B cell (primary cell): ENCODE results near the gene ZNF630. TPM values are rescaled to one million over a fixed set of nuclear protein-coding genes. Genes with fewer than 3 reads are reported as not detected.

ENCODE experiments used
- ATAC-seq: fragments of 200-7000 bp; cut with Tn5 transposase; one replicate; pipeline ENCODE4 v1.10.0; 2021; ENCODE audit warnings: low read depth, mild to moderate bottlenecking, moderate number of reproducible peaks, moderate library complexity
- CTCF ChIA-PET: fragments of 350-600 bp; sonication (Branson Sonifier 250); formaldehyde crosslinking; loops from one replicate; lab custom pipeline; 2021; ENCODE audit warnings: antibody characterized with exemption, inconsistent platforms; lab: Charles Lee
- POLR2A ChIA-PET: fragments of 350-600 bp; sonication (Branson Sonifier 250); formaldehyde crosslinking; loops from one replicate; lab custom pipeline; 2021; ENCODE audit warnings: antibody characterized with exemption; lab: Charles Lee
- DNase-seq: peaks from one replicate; pipeline ENCODE4 v3.0.0; 2013
- H2AFZ ChIP-seq: 2 replicates; pipeline ENCODE4 v1.6.1; 2012; ENCODE audit warnings: mild to moderate bottlenecking, low read depth, low read length; ENCODE audit not compliant: insufficient read depth, poor library complexity, severe bottlenecking
- H3K27ac ChIP-seq, 2 donors: 1 replicate in 1 of 2; 2 replicates in 1 of 2; pipeline ENCODE4 v1.5.1; 2012 to 2013; ENCODE audit warnings: low read length in 2 of 2, mild to moderate bottlenecking in 2 of 2, moderate library complexity in 1 of 2
- H3K27me3 ChIP-seq, 4 experiments: fragments of 200-600 bp in 1 of 4; sonication (generic) in 1 of 4; replicated peaks in 1 of 4; 1 replicate in 2 of 4; 2 replicates in 2 of 4; pipeline versions ENCODE4 v1.6.1 to v1.7.0; 2013 to 2016; ENCODE audit warnings: low read length in 3 of 4, mild to moderate bottlenecking in 2 of 4, mixed read lengths in 1 of 4, moderate library complexity in 1 of 4; ENCODE audit not compliant: insufficient read depth in 4 of 4, control insufficient read depth in 3 of 4; ENCODE audit errors: control extremely low read depth in 1 of 4
- H3K36me3 ChIP-seq, 2 experiments: replicated peaks in 1 of 2; 1 replicate in 1 of 2; 2 replicates in 1 of 2; pipeline versions ENCODE4 v1.6.1 to v1.7.1; 2013; ENCODE audit warnings: low read length in 1 of 2; ENCODE audit not compliant: insufficient read depth in 2 of 2, control insufficient read depth in 1 of 2; ENCODE audit errors: control extremely low read depth in 1 of 2, extremely low read depth in 1 of 2
- H3K4me1 ChIP-seq, 2 donors: fragments of 200-600 bp in 1 of 2; sonication (generic) in 1 of 2; 1 replicate in 1 of 2; 2 replicates in 1 of 2; pipeline versions ENCODE4 v1.5.1 to v1.6.1; 2013 to 2017; ENCODE audit warnings: low read length in 2 of 2; ENCODE audit not compliant: control insufficient read depth in 2 of 2, insufficient read depth in 2 of 2
- H3K4me2 ChIP-seq: replicated peaks from 2 replicates; pipeline ENCODE3; 2012; ENCODE audit warnings: mild to moderate bottlenecking, low read depth, low read length; ENCODE audit not compliant: poor library complexity, severe bottlenecking
- H3K4me3 ChIP-seq, 5 experiments: fragments of 200-600 bp in 1 of 5; sonication (generic) in 1 of 5; 1 replicate in 3 of 5; 2 replicates in 2 of 5; pipeline versions ENCODE4 v1.5.1 to v1.7.0; 2011 to 2016; ENCODE audit warnings: low read length in 4 of 5, mild to moderate bottlenecking in 4 of 5, low read depth in 2 of 5, control low read depth in 1 of 5, moderate library complexity in 1 of 5; ENCODE audit not compliant: insufficient read depth in 1 of 5; ENCODE audit errors: control extremely low read depth in 1 of 5, extremely low read depth in 1 of 5
- H3K79me2 ChIP-seq: fragments of 200-600 bp; sonication (generic); one replicate; pipeline ENCODE4 v1.6.0; 2016; ENCODE audit warnings: low read length; ENCODE audit not compliant: control insufficient read depth, insufficient read depth
- H3K9ac ChIP-seq: fragments of 200-600 bp; sonication (generic); 2 replicates; pipeline ENCODE4 v1.6.1; 2017; ENCODE audit warnings: mild to moderate bottlenecking, low read length, moderate library complexity
- H3K9me3 ChIP-seq, 3 donors: one replicate each; pipeline versions ENCODE4 v1.6.1 to v1.7.1; 2013; ENCODE audit warnings: low read length in 2 of 3; ENCODE audit not compliant: control insufficient read depth in 2 of 3, insufficient read depth in 1 of 3; ENCODE audit errors: control extremely low read depth in 1 of 3
- H4K20me1 ChIP-seq: 2 replicates; pipeline ENCODE4 v1.6.0; 2012; ENCODE audit warnings: mild to moderate bottlenecking, low read length; ENCODE audit not compliant: insufficient read depth, control insufficient read depth, poor library complexity, severe bottlenecking
- H3K27ac Mint-ChIP-seq: one replicate; pipeline ENCODE4 v1.8.0; 2021; ENCODE audit warnings: mixed read lengths
- H3K27me3 Mint-ChIP-seq: one replicate; pipeline ENCODE4 v1.8.0; 2021; ENCODE audit warnings: mixed read lengths
- H3K4me1 Mint-ChIP-seq: one replicate; pipeline ENCODE4 v1.8.0; 2021; ENCODE audit warnings: mixed read lengths
- H3K4me3 Mint-ChIP-seq: one replicate; pipeline ENCODE4 v1.8.0; 2021; ENCODE audit warnings: mixed read lengths
- H3K9me3 Mint-ChIP-seq: one replicate; pipeline ENCODE4 v1.8.0; 2022; ENCODE audit warnings: mixed read lengths; ENCODE audit not compliant: insufficient read depth
- CTCF ChIP-seq: fragments of 200-600 bp; IDR thresholded peaks from one replicate; pipeline ENCODE4 v1.8.0; 2022; ENCODE audit warnings: antibody characterized with exemption, mild to moderate bottlenecking
- EZH2 ChIP-seq: IDR thresholded peaks from 2 replicates; pipeline ENCODE4 v1.6.1; 2012; ENCODE audit warnings: borderline replicate concordance, low read depth, mild to moderate bottlenecking, moderate library complexity, low read length; ENCODE audit not compliant: insufficient read depth, poor library complexity, severe bottlenecking
- WGBS: methylation state at CpG from one replicate; pipeline ENCODE4 v1.1.5; 2013; ENCODE audit warnings: missing lambda C conversion rate; ENCODE audit not compliant: insufficient coverage; 5-methylcytosine and 5-hydroxymethylcytosine counted together
- intact Hi-C: fragments of 100-400 bp; cut with micrococcal nuclease; formaldehyde crosslinking; loops from one replicate; pipeline ENCODE4 v1.10.0; 2022
- polyA plus RNA-seq: library from polyadenylated mRNA; depleted of rRNA; stranded (reverse); fragments of >200 nt; gene quantifications from 2 replicates; pipeline ENCODE4 v1.2.3, GENCODE V29; 2012
- total RNA-seq, 2 donors: library from RNA; stranded (reverse); fragments of 120-200 nt in 1 of 2; gene quantifications; 1 replicate in 1 of 2; 2 replicates in 1 of 2; pipeline versions ENCODE4 v1.2.3 to v1.2.4, GENCODE V29; 2013 to 2022

Gene ZNF630
- total and polyA plus RNA-seq, 2 donors (not counting 1 experiment from before 2014, with no cell fraction given), result 2.8 TPM; not detected in 1

- Histone ChIP-seq H3K9me3 (no peaks in the 10 kb centered on the region), H3K27ac (no peak overlapping the region), H2AFZ (no peak overlapping the region), H3K9ac (no peak overlapping the region), H3K27me3 (no peaks in the 10 kb centered on the region), H3K4me2 (no peak overlapping the region), H4K20me1 (no peaks in the 10 kb centered on the region), H3K4me3 (no peak overlapping the region), H3K36me3 (no peaks in the 10 kb centered on the region), H3K4me1 (peaks cover 0 to 2% of the 10 kb centered on the region in 2 donors), H3K79me2 (no peaks in the 10 kb centered on the region)
- Mint-ChIP-seq H3K4me1 (no peaks in the 10 kb centered on the region), H3K27ac (no peak overlapping the region), H3K9me3 (no peaks in the 10 kb centered on the region), H3K4me3 (no peak overlapping the region), H3K27me3 (no peaks in the 10 kb centered on the region)
- intact Hi-C loops, result no loop called here
- ChIA-PET CTCF (no interaction called here), POLR2A (no interaction called here)
- DNase-seq (no peak), ATAC-seq (no peak)
- TF ChIP-seq EZH2 (no peak), CTCF (no peak)
- WGBS, result 93% methylated on average over 6 of the region's 10 CpGs
Observed at GRCh38 chrX:48030237-48030636, 41.2 kb downstream of the ZNF630 start.

GRCh38 chrX:48028091-48028490 lies 43.3 kb downstream of the ZNF630 start:
- H3K27me3 Mint-ChIP-seq, result no peaks in the 10 kb centered on the region

More at GRCh38 chrX:48028091-48028490, 43.3 kb downstream of the ZNF630 start:
- H3K4me3 Mint-ChIP-seq, result no peak overlapping the region
- H3K9me3 Mint-ChIP-seq, result no peaks in the 10 kb centered on the region
- ChIA-PET CTCF (no interaction called here), POLR2A (no interaction called here)
- no peak overlapping the region for H3K4me3 ChIP-seq
- WGBS, result 93% methylated on average over 6 of the region's 8 CpGs
- no peak overlapping the region for H2AFZ ChIP-seq
- no peaks in the 10 kb centered on the region for H3K79me2 ChIP-seq
- no peaks in the 10 kb centered on the region for H4K20me1 ChIP-seq
- TF ChIP-seq CTCF, result no peak
- TF ChIP-seq EZH2, result no peak
- H3K36me3 ChIP-seq, result no peaks in the 10 kb centered on the region
- H3K4me2 ChIP-seq, result no peak overlapping the region
- no peaks in the 10 kb centered on the region for H3K4me1 Mint-ChIP-seq
- no peak overlapping the region for H3K27ac Mint-ChIP-seq
- no peak for ATAC-seq
- no peak overlapping the region for H3K27ac ChIP-seq
- H3K9me3 ChIP-seq, result no peaks in the 10 kb centered on the region
- peaks cover 0 to 2% of the 10 kb centered on the region in 2 donors for H3K4me1 ChIP-seq
- no peak overlapping the region for H3K9ac ChIP-seq
- no peak for DNase-seq
- intact Hi-C loops, result no loop called here
- H3K27me3 ChIP-seq, result no peaks in the 10 kb centered on the region
